Endothelial cell (in vitro differentiated cells): ENCODE measurements around the gene NR0B1. TPM values are rescaled to one million over a fixed set of nuclear protein-coding genes. Genes with fewer than 3 reads are reported as not detected.

Experiments used
- DNase-seq: peaks from one replicate; pipeline ENCODE4 v3.0.0; 2021; ENCODE audit warnings: low spot score
- H3K27ac Mint-ChIP-seq: one replicate; pipeline ENCODE4 v1.8.0; 2021; ENCODE audit warnings: mixed read lengths, inconsistent platforms; ENCODE audit not compliant: unreplicated experiment
- H3K27me3 Mint-ChIP-seq: one replicate; pipeline ENCODE4 v1.8.0; 2021; ENCODE audit warnings: mild to moderate bottlenecking, moderate library complexity, mixed read lengths, inconsistent platforms; ENCODE audit not compliant: unreplicated experiment
- H3K36me3 Mint-ChIP-seq: one replicate; pipeline ENCODE4 v1.8.0; 2021; ENCODE audit warnings: mild to moderate bottlenecking, low read depth, mixed read lengths, inconsistent platforms; ENCODE audit not compliant: unreplicated experiment
- H3K4me1 Mint-ChIP-seq: one replicate; pipeline ENCODE4 v1.8.0; 2021; ENCODE audit warnings: mild to moderate bottlenecking, mixed read lengths, inconsistent platforms; ENCODE audit not compliant: unreplicated experiment
- H3K4me3 Mint-ChIP-seq: one replicate; pipeline ENCODE4 v1.8.0; 2021; ENCODE audit warnings: mild to moderate bottlenecking, mixed read lengths, inconsistent platforms; ENCODE audit not compliant: unreplicated experiment
- H3K9me3 Mint-ChIP-seq: one replicate; pipeline ENCODE4 v1.8.0; 2021; ENCODE audit warnings: mixed read lengths, inconsistent platforms; ENCODE audit not compliant: unreplicated experiment
- total RNA-seq: library from RNA; stranded (reverse); fragmentation: NEBNext Ultra II Directional; extraction: Animal tissue kit (Norgen Biotek cat#: 25700); gene quantifications from one replicate; pipeline ENCODE4 v1.2.1, GENCODE V29; 2021; ENCODE audit not compliant: unreplicated experiment
- TF ChIP-seq, protein P1 (sequence below): fragments of 200-600 bp; sonication (generic); IDR thresholded peaks from one replicate; pipeline ENCODE4 v1.5.0; 2021; ENCODE audit warnings: antibody characterized with exemption; ENCODE audit not compliant: unreplicated experiment

Gene NR0B1
- total RNA-seq, 1 donor from 2014 or later, result not detected

DNA sequence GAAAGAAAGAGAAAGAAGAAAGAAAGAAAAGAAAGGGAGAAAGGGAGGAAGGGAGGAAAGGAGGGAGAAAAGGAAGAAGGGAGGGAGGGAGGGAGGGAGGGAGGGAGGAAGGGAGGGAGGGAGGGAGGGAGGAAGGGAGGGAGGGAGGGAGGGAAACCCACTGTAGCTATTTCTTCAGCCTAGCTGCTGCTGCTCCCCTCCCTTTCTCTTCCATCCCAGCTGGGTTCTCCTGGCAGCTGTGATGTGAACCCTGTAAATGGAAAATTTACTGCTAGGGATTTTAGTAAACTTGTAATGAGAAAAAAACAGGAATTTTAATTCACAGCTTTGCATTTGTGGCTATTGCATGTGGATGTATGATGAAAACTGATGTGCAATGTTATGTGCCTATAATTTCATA is 8.0 kb downstream of the NR0B1 start:
- no peaks in the 10 kb centered on the region for H3K4me1 Mint-ChIP-seq
- TF ChIP-seq, protein P1, sequence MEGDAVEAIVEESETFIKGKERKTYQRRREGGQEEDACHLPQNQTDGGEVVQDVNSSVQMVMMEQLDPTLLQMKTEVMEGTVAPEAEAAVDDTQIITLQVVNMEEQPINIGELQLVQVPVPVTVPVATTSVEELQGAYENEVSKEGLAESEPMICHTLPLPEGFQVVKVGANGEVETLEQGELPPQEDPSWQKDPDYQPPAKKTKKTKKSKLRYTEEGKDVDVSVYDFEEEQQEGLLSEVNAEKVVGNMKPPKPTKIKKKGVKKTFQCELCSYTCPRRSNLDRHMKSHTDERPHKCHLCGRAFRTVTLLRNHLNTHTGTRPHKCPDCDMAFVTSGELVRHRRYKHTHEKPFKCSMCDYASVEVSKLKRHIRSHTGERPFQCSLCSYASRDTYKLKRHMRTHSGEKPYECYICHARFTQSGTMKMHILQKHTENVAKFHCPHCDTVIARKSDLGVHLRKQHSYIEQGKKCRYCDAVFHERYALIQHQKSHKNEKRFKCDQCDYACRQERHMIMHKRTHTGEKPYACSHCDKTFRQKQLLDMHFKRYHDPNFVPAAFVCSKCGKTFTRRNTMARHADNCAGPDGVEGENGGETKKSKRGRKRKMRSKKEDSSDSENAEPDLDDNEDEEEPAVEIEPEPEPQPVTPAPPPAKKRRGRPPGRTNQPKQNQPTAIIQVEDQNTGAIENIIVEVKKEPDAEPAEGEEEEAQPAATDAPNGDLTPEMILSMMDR, result no peak
- no peaks in the 10 kb centered on the region for H3K36me3 Mint-ChIP-seq
- H3K27ac Mint-ChIP-seq, result no peak overlapping the region
- H3K27me3 Mint-ChIP-seq, result peaks cover 1% of the 10 kb centered on the region
- DNase-seq, result no peak
- H3K9me3 Mint-ChIP-seq, result no peaks in the 10 kb centered on the region
- no peak overlapping the region for H3K4me3 Mint-ChIP-seq

DNA sequence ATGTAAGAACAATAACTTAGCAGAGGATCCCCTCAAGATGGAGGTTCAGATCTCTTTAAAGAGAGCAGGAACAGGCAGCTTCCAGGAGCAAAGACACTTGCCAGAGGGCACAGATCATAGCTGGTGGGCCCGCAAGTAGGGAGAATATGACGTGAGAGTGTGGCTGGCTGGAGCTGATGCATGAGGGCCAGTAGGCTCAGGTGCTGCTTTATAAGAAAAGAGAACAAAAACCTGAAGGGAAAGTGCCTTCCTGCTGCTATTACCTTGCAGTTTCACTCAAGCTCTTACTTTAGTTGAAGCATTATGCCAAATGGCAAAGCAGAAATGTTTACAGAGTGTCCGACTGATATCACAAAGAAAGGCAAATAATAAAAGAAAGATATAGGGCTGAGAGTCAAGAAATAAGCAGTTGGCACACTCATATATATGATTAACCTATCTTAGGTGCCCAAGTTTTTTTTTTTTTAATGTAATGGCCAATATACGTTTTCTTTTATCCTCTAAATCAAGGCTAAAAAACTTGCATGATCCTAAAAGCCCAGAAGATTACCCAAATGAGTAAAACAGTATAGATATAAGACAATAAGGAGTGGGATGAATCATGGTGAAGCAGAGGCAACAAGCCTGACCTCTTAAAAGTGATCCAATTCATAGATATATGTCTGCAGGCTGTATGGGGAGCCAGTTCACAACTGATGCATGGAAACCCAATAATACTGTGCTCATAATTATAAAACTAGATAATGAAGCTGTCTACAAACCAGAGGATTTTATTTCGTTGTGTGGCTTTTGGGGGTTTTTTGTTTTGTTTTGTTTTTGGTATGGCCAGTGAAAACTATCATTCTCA is 12.6 kb downstream of the NR0B1 start:
- TF ChIP-seq, protein P1, result no peak
- Mint-ChIP-seq H3K36me3 (no peaks in the 10 kb centered on the region), H3K27ac (no peak overlapping the region), H3K9me3 (no peaks in the 10 kb centered on the region), H3K4me1 (no peaks in the 10 kb centered on the region), H3K4me3 (no peak overlapping the region), H3K27me3 (peaks cover 1% of the 10 kb centered on the region)
- no peak for DNase-seq

DNA sequence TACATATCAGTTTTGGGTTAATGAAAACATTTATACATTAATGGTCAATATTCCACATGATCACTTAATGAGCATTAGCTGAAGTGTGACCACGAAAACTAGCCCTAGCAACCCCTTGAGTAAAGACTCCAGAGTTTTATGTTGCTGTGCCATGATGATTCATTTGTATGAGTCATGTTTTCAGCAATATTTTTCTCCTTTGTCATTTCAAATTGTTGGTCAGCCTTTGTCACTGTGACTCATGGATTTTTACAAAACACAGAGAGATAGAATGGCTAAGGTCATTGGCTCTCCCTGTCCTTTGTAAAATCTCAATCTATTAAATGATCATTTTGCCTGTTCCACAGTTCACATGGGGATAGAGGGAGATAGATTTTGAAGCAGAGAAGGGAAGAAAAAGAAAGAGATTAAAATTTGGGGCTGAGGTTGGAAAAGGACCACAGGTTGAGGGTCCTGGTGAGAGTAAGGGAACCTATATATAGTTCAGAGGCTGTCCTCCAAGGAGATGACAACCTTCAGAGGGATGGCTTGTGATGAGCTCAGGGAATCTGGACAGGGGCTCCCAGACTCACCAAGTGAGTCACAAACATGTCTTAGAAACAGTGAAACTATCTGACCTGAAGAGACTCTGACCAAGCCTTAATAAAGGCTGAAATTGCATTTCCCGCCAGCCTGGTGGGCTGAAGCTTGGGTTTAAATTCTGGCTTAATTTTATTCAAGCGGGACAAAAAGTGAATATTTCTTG is 25.6 kb downstream of the NR0B1 start:
- Mint-ChIP-seq H3K4me1 (no peaks in the 10 kb centered on the region), H3K36me3 (no peaks in the 10 kb centered on the region), H3K9me3 (no peaks in the 10 kb centered on the region), H3K27ac (no peak overlapping the region), H3K27me3 (no peaks in the 10 kb centered on the region), H3K4me3 (no peak overlapping the region)
- no peak for DNase-seq
- TF ChIP-seq, protein P1, result no peak

DNA sequence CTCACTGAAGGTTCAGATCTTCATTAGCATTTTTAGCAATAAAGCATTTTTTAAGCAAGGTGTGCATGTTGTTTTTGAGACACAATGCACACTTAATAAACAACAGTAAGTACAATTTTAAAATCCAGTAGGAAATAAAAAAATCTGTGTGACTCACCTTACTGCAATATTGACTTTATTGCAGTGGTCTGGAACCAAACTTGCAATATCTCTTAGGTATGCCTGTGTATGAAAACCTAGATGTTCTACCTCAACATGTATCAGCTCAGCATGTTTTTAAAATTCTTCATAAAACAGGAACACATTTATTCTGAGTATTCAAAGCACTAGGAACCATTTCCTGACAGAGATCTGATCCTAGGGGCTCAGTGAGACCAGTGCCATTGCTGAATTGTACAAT is 26.7 kb downstream of the NR0B1 start:
- Mint-ChIP-seq H3K27me3 (no peaks in the 10 kb centered on the region), H3K4me1 (no peaks in the 10 kb centered on the region), H3K36me3 (no peaks in the 10 kb centered on the region), H3K9me3 (no peaks in the 10 kb centered on the region), H3K27ac (no peak overlapping the region), H3K4me3 (no peak overlapping the region)
- no peak for DNase-seq
- TF ChIP-seq, protein P1, result no peak

DNA sequence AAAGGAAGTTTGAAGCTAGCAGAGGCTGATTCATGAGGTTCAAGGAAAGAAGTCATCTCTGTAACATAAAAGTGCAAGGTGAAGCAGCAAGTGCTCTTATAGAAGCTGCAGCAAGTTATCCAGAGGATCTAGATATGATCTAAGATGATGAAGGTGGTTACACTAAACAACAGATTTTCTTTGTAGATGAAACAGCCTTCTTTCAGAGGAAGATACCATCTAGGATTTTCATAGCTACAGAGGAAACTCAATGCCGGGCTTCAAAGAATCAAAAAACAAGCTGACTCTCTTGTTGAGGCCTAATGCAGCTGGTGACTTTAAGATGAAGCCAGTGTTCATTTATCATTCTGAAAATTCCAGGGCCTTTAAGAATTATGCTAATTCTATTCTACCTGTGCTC is 28.8 kb downstream of the NR0B1 start:
- H3K27me3 Mint-ChIP-seq, result no peaks in the 10 kb centered on the region
- TF ChIP-seq, protein P1, result no peak
- no peaks in the 10 kb centered on the region for H3K9me3 Mint-ChIP-seq
- no peak overlapping the region for H3K4me3 Mint-ChIP-seq
- H3K36me3 Mint-ChIP-seq, result no peaks in the 10 kb centered on the region
- no peak for DNase-seq
- no peaks in the 10 kb centered on the region for H3K4me1 Mint-ChIP-seq
- H3K27ac Mint-ChIP-seq, result no peak overlapping the region
